ENCODE results near the gene ADAMTSL3. TPM values are rescaled to one million over a fixed set of nuclear protein-coding genes. Genes with fewer than 3 reads are reported as not detected.

The ADAMTSL3 gene
- total RNA-seq, 1 experiment from 2014 or later: 1.8 TPM

- TF ChIP-seq CDX4 (CRISPR knock-in tag; IDR thresholded peaks at IDR 0.05; ENCODE audit: borderline replicate concordance): no peak
- TF ChIP-seq PRDM15 (CRISPR knock-in tag; IDR thresholded peaks at IDR 0.05): no peak
- TF ChIP-seq ZNF425 (CRISPR knock-in tag; conservative IDR thresholded peaks at IDR 0.05): no peak
- no peak for TF ChIP-seq TEAD1 (CRISPR knock-in tag; IDR thresholded peaks at IDR 0.05)
- no peak for TF ChIP-seq MAX (CRISPR knock-in tag; IDR thresholded peaks at IDR 0.05)
- no peak for TF ChIP-seq NFYB (CRISPR knock-in tag; conservative IDR thresholded peaks at IDR 0.05; ENCODE audit: low read depth)
- no peak for TF ChIP-seq ELF4 (CRISPR knock-in tag; IDR thresholded peaks at IDR 0.05; ENCODE audit: low read depth)
Measured at GRCh38 chr15:83970295-83970890, 316.5 kb downstream of the ADAMTSL3 start (continued).

- CTCF ChIA-PET: no interaction called here
- Mint-ChIP-seq H3K4me3 (no peak overlapping the region), H3K36me3 (peaks cover 21% of the 10 kb centered on the region), H3K4me1 (no peaks in the 10 kb centered on the region), H3K9me3 (peaks cover 37% of the 10 kb centered on the region), H3K27me3 (ENCODE audit: low read depth) (no peaks in the 10 kb centered on the region; the same call in 1 of the 2 replicates), H3K27ac (no peak overlapping the region)
- no peak for ATAC-seq
- TF ChIP-seq RORB (CRISPR knock-in tag; IDR thresholded peaks at IDR 0.05) (no peak), CBFB (CRISPR knock-in tag; IDR thresholded peaks at IDR 0.05; ENCODE audit: low read depth) (no peak), ZNF423 (CRISPR knock-in tag; IDR thresholded peaks at IDR 0.05) (no peak), NR2C2 (CRISPR knock-in tag; IDR thresholded peaks at IDR 0.05) (no peak), MYBL2 (CRISPR knock-in tag; IDR thresholded peaks at IDR 0.05) (no peak), AFF4 (CRISPR knock-in tag; IDR thresholded peaks at IDR 0.05; ENCODE audit: borderline replicate concordance) (no peak), CREB1 (CRISPR knock-in tag; IDR thresholded peaks at IDR 0.05) (no peak), CREM (CRISPR knock-in tag; IDR thresholded peaks at IDR 0.05) (no peak)
- no peak for DNase-seq (ENCODE audit: low spot score)
- POLR2A ChIA-PET: interaction anchor here (0.7 kb wide), 1 partner anchor 384 kb away, joined by 5 read pairs; no protein-coding TSS in a partner anchor
Measured at GRCh38 chr15:83971992-83972391, 318.1 kb downstream of the ADAMTSL3 start.
